Vagina (tissue), 2 donors: ENCODE results near the gene EDN3. TPM values are rescaled to one million over a fixed set of nuclear protein-coding genes. Genes with fewer than 3 reads are reported as not detected.

Experiments used
- DNase-seq, 2 donors: peaks; one replicate each; pipeline ENCODE4 v3.0.0-alpha.2; 2017; ENCODE audit errors: extremely low spot score in 2 of 2
- H3K27ac ChIP-seq: fragments of 200-600 bp; sonication (generic); one replicate; pipeline ENCODE4 v1.5.1; 2019
- H3K27me3 ChIP-seq: fragments of 200-600 bp; sonication (generic); one replicate; pipeline ENCODE4 v1.5.1; 2019
- H3K36me3 ChIP-seq, 2 donors: fragments of 200-600 bp; sonication (generic); one replicate each; pipeline ENCODE4 v1.5.1; 2017 to 2019
- H3K4me1 ChIP-seq: fragments of 200-600 bp; sonication (generic); one replicate; pipeline ENCODE4 v1.5.1; 2019
- H3K4me3 ChIP-seq, 2 donors: fragments of 200-600 bp; sonication (generic); 1 replicate in 1 of 2; 2 replicates in 1 of 2; pipeline ENCODE4 v1.5.1; 2016 to 2019
- H3K9me3 ChIP-seq: fragments of 200-600 bp; sonication (generic); one replicate; pipeline ENCODE4 v1.5.1; 2019
- POLR2A ChIP-seq, 2 donors: fragments of 450-650 bp; IDR thresholded peaks; one replicate each; pipeline ENCODE4 v1.6.1; 2017; ENCODE audit warnings: antibody characterized with exemption in 2 of 2, mild to moderate bottlenecking in 2 of 2, moderate library complexity in 2 of 2
- POLR2AphosphoS5 ChIP-seq, 2 donors: sonication (generic); formaldehyde crosslinking; IDR thresholded peaks; one replicate each; pipeline ENCODE4 v1.9.0; 2017; ENCODE audit warnings: antibody characterized with exemption in 2 of 2, mild to moderate bottlenecking in 2 of 2, low read depth in 1 of 2; ENCODE audit not compliant: insufficient read depth in 1 of 2
- intact Hi-C: fragments of 100-400 bp; cut with DNase I; formaldehyde crosslinking; loops from one replicate; pipeline ENCODE4 v1.15.1; 2023
- total RNA-seq: library from RNA; depleted of rRNA; stranded (reverse); fragments of >200 nt; gene quantifications from one replicate; pipeline ENCODE4 v1.2.3, GENCODE V29; 2016
- TF ChIP-seq, protein P1 (sequence below), 3 experiments: fragments of 450-650 bp in 2 of 3; fragments of 200-600 bp in 1 of 3; sonication (generic) in 1 of 3; IDR thresholded peaks; one replicate each; pipeline ENCODE4 v1.5.1; 2017 to 2019; ENCODE audit warnings: antibody characterized with exemption in 3 of 3, mild to moderate bottlenecking in 2 of 3, moderate library complexity in 2 of 3

EDN3 gene
- total RNA-seq, 1 donor from 2014 or later, result 220 TPM

DNA sequence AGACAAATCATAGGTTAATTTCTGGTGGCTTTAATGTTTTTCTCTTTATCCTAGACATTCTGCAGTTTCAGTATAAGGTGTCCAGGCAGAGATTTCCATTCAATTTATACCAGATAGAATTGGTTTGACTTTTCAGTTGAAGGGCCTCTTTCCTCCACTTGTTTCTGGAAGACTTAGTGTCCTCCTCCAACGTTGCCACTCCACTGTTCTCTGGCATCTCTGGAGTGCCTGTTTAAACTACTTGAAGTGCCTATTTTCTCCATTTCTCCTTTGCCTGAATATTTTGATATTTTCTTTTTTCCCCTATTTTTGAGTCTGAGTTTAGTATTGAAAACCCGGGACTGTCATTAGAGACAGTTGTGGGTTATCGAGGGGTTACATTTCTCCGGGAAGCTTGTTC, 27.7 kb downstream of the EDN3 start:
- DNase-seq, result no peak
- Histone ChIP-seq H3K27me3 (no peaks in the 10 kb centered on the region), H3K4me3 (no peak overlapping the region), H3K36me3 (no peaks in the 10 kb centered on the region), H3K27ac (no peak overlapping the region), H3K4me1 (peaks cover 20% of the 10 kb centered on the region), H3K9me3 (no peaks in the 10 kb centered on the region)
- intact Hi-C loops, result no loop called here
- TF ChIP-seq POLR2AphosphoS5 (IDR thresholded peaks at IDR 0.05; ENCODE audit: insufficient read depth in 1 of 2, low read depth in 1 of 2) (no peak), POLR2A (IDR thresholded peaks at IDR 0.05) (no peak)
- TF ChIP-seq, protein P1, sequence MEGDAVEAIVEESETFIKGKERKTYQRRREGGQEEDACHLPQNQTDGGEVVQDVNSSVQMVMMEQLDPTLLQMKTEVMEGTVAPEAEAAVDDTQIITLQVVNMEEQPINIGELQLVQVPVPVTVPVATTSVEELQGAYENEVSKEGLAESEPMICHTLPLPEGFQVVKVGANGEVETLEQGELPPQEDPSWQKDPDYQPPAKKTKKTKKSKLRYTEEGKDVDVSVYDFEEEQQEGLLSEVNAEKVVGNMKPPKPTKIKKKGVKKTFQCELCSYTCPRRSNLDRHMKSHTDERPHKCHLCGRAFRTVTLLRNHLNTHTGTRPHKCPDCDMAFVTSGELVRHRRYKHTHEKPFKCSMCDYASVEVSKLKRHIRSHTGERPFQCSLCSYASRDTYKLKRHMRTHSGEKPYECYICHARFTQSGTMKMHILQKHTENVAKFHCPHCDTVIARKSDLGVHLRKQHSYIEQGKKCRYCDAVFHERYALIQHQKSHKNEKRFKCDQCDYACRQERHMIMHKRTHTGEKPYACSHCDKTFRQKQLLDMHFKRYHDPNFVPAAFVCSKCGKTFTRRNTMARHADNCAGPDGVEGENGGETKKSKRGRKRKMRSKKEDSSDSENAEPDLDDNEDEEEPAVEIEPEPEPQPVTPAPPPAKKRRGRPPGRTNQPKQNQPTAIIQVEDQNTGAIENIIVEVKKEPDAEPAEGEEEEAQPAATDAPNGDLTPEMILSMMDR (IDR thresholded peaks at IDR 0.05), result no peak

DNA sequence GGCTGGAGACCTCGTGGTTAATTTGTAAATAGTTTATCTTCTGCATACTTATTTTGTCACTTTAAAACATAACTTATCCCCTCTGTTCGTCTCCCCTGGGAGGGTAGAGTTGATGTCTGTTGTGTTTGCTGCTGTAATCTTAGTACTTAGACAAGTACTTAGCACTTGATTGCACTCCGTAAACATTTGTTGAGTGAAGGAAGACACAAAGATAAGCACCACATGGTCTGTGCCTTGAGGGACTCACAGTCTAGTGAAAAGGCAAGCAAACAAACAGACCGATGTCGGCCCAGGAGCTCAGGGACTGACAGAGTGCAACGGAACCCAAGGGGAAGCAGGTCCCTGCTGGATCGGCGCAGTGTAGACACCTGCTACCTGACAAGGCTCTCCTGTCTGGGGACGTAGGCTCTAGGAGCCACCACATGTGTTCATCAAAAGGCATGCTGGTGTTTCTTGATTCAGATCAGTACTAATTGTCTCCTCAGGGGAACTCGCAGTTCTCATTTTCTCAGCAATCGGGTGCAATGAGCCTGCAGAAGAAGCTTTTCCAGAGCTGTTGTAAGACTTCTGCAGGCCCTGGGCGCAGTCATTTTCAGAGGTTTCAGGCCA, 31.4 kb downstream of the EDN3 start:
- Histone ChIP-seq H3K4me3 (no peak overlapping the region), H3K27ac (no peak overlapping the region), H3K4me1 (no peaks in the 10 kb centered on the region), H3K9me3 (no peaks in the 10 kb centered on the region), H3K27me3 (no peaks in the 10 kb centered on the region), H3K36me3 (no peaks in the 10 kb centered on the region)
- TF ChIP-seq POLR2A (IDR thresholded peaks at IDR 0.05), result no peak
- TF ChIP-seq, protein P1 (IDR thresholded peaks at IDR 0.05), result no peak
- no peak for TF ChIP-seq POLR2AphosphoS5 (IDR thresholded peaks at IDR 0.05; ENCODE audit: insufficient read depth in 1 of 2, low read depth in 1 of 2)
- intact Hi-C loops, result no loop called here
- no peak for DNase-seq

DNA sequence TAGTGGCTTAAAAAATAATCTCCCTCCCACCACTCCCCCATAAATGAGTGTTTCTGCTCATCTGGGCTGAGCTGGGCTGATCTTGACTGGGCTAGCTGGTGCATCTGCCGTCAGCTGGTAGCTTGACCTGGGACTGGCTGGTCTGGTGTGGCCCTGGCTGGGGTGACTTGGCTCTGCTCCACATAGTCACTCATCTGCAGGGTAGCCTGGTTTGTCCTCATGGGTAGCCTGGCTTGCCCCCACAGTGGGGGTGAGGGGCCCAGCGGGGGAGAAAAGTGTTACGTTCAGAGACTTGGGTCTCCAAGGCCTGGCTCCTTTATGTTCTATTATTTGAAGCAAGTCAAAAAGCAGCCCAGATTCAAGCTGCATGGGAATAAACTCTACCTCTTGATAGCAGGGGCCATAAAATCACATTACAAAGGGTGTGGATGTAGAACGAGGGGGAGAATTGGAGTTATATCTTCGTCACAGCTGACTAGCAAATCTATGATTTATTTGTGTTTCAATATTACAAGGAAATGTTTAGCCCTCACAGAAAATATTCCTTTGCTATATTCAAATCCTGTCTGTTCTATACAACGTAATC, 32.9 kb downstream of the EDN3 start:
- intact Hi-C loops, result no loop called here

DNA sequence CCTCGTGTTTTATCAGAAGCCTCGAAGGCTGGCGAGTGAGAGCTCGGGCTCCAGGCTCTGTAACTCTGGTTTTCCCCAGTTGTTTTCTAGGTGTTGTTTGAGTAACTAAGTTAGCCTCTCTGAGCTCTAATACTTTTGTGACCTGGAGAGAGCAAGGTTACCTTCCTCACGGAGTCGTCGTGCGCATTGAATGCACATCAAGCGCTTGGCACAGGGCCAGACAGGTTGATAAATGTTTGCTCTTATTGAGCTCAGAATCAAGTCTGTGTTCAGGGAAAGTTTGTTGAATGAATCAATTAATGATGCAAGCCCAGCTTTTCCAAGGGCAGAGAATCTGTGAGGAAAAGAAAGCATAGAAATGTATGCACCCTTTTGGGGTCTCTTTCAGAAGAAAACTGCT, 33.5 kb downstream of the EDN3 start:
- DNase-seq, result no peak
- H3K4me1 ChIP-seq, result no peaks in the 10 kb centered on the region
- H3K4me3 ChIP-seq, result no peak overlapping the region
- intact Hi-C loops, result no loop called here
- H3K36me3 ChIP-seq, result no peaks in the 10 kb centered on the region
- H3K27ac ChIP-seq, result no peak overlapping the region
- H3K9me3 ChIP-seq, result no peaks in the 10 kb centered on the region
- H3K27me3 ChIP-seq, result no peaks in the 10 kb centered on the region
- TF ChIP-seq, protein P1 (IDR thresholded peaks at IDR 0.05), result no peak
- TF ChIP-seq POLR2A (IDR thresholded peaks at IDR 0.05), result no peak

More for the DNA sequence above, 32.9 kb downstream of the EDN3 start:
- Histone ChIP-seq H3K9me3 (no peaks in the 10 kb centered on the region), H3K27me3 (no peaks in the 10 kb centered on the region), H3K4me1 (no peaks in the 10 kb centered on the region), H3K27ac (no peak overlapping the region), H3K4me3 (no peak overlapping the region), H3K36me3 (no peaks in the 10 kb centered on the region)
- no peak for DNase-seq
- TF ChIP-seq POLR2AphosphoS5 (IDR thresholded peaks at IDR 0.05; ENCODE audit: insufficient read depth in 1 of 2, low read depth in 1 of 2) (no peak), POLR2A (IDR thresholded peaks at IDR 0.05) (no peak)
- TF ChIP-seq, protein P1 (IDR thresholded peaks at IDR 0.05), result no peak

DNA sequence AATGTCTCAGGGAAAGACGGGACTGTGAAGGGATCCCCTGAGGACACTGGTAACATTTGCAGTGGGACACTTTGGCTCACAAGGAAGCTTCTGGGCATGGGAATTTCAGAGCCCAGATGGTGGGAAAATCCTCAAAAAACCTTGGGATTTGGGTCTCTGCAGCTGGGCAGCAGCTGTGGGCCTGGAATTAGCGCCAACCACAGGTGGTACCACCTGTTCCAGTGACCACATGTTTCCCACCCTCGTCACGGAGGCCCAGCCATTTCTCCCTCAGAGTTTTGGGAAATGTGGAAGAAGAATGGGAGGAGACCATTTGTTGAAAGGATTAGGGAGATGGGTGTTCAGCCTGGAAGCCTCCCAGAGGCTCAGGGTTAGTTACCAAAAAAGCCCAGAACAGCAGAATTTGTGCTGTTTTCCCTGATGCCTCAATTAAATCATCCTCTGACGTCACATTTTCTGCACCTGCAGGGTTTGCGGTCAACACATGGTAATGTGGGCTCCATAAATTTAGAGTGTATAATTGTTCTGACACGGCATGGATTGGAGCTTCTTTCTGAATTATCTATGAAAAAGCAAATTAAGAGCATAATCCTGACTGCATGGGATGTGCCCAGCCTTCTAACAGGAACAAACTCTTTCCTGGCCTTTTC, 34.4 kb downstream of the EDN3 start:
- H3K27ac ChIP-seq, result no peak overlapping the region
- DNase-seq, result no peak
- no peak for TF ChIP-seq POLR2AphosphoS5 (IDR thresholded peaks at IDR 0.05; ENCODE audit: insufficient read depth in 1 of 2, low read depth in 1 of 2)
- TF ChIP-seq, protein P1 (IDR thresholded peaks at IDR 0.05), result no peak
- TF ChIP-seq POLR2A (IDR thresholded peaks at IDR 0.05), result no peak
- H3K9me3 ChIP-seq, result no peaks in the 10 kb centered on the region
- H3K4me3 ChIP-seq, result no peak overlapping the region
- intact Hi-C loops, result no loop called here
- no peaks in the 10 kb centered on the region for H3K27me3 ChIP-seq
- H3K4me1 ChIP-seq, result no peaks in the 10 kb centered on the region
- no peaks in the 10 kb centered on the region for H3K36me3 ChIP-seq
